Measurements from ENCODE around the gene NSD1. TPM values are rescaled to one million over a fixed set of nuclear protein-coding genes. Genes with fewer than 3 reads are reported as not detected.

Gene NSD1
- polyA plus RNA-seq, 1 donor from 2014 or later = 12.8 TPM

GRCh38 chr5:177122566-177122965, 11.0 kb upstream of the NSD1 start:
- no peaks in the 10 kb centered on the region for H3K36me3 ChIP-seq (ENCODE audit: insufficient read depth, low read length)
- H3K4me2 ChIP-seq (ENCODE audit: low read length) = no peak overlapping the region
- TF ChIP-seq EZH2 (IDR thresholded peaks at IDR 0.05; ENCODE audit: borderline replicate concordance, insufficient read depth, low read length, poor library complexity, severe bottlenecking) (no peak), EP300 (conservative IDR thresholded peaks at IDR 0.05; ENCODE audit: poor library complexity, severe bottlenecking) (no peak), TAF1 (IDR thresholded peaks at IDR 0.05; ENCODE audit: low read depth) (no peak), POLR2AphosphoS5 (IDR thresholded peaks at IDR 0.05) (no peak), RAD21 (conservative IDR thresholded peaks at IDR 0.05) (no peak), SMC3 (conservative IDR thresholded peaks at IDR 0.05; ENCODE audit: poor library complexity) (no peak), CTCF (IDR thresholded peaks at IDR 0.05; ENCODE audit: poor library complexity, severe bottlenecking) (no peak)
- no peaks in the 10 kb centered on the region for H3K9me2 ChIP-seq (ENCODE audit: insufficient read depth, low read length)
- H3K79me2 ChIP-seq (replicated peaks; ENCODE audit: insufficient read depth, low read length) = no peaks in the 10 kb centered on the region
- no peaks in the 10 kb centered on the region for H3F3A ChIP-seq (ENCODE audit: insufficient read depth, low read length, poor library complexity, severe bottlenecking)
- H3K9me3 ChIP-seq (ENCODE audit: low read length) = no peaks in the 10 kb centered on the region
- H4K20me1 ChIP-seq (ENCODE audit: insufficient read depth) = no peaks in the 10 kb centered on the region
- H3K27me3 ChIP-seq (ENCODE audit: insufficient read depth, low read depth, low read length) = no peaks in the 10 kb centered on the region
- no peak overlapping the region for H3K9ac ChIP-seq (ENCODE audit: low read length)
- no peak overlapping the region for H3K4me3 ChIP-seq (ENCODE audit: low read length)
- H2AFZ ChIP-seq (ENCODE audit: low read depth, low read length) = no peak overlapping the region
- no peak overlapping the region for H3K27ac ChIP-seq (ENCODE audit: low read length)

DNA sequence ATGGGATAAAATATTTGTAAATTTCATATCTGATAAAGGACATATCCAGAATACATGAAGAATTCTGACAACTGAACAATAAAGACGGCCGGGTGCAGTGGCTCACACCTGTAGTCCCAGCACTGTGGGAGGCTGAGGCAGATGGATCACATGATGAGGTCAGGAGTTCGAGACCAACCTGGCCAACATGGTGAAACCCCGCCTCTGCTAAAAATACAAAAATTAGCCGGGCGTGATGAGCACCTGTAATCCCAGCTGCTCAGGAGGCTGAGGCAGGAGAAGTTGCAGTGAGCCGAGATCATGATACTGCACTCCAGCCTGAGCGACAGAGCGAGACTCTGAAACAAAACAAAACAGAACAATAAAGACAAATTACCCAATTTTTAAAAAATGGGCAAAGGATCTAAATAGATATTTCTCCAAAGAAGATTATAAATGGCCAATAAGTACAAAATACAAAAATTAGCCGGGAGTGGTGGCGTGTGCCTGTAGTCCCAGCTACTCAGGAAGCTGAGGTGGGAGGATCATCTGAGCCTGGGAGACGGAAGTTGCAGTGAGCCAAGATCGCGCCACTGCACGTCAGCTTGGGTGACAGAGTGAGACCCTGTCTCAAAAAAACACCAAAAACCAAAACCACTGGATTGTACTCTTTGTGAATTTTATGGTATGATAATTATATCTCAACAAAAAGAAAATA, 9.6 kb upstream of the NSD1 start:
- Histone ChIP-seq H3K9me2 (ENCODE audit: insufficient read depth, low read length) (no peaks in the 10 kb centered on the region), H3K36me3 (ENCODE audit: insufficient read depth, low read length) (no peaks in the 10 kb centered on the region), H3K27me3 (ENCODE audit: insufficient read depth, low read depth, low read length) (no peaks in the 10 kb centered on the region)

More for the DNA sequence above, 9.6 kb upstream of the NSD1 start:
- H2AFZ ChIP-seq (ENCODE audit: low read depth, low read length) = no peak overlapping the region
- H3K9me3 ChIP-seq (ENCODE audit: low read length) = no peaks in the 10 kb centered on the region
- H3K27ac ChIP-seq (ENCODE audit: low read length) = no peak overlapping the region
- no peak overlapping the region for H3K4me3 ChIP-seq (ENCODE audit: low read length)
- H3K9ac ChIP-seq (ENCODE audit: low read length) = no peak overlapping the region
- H3F3A ChIP-seq (ENCODE audit: insufficient read depth, low read length, poor library complexity, severe bottlenecking) = no peaks in the 10 kb centered on the region
- H3K4me2 ChIP-seq (ENCODE audit: low read length) = no peak overlapping the region
- no peak for TF ChIP-seq POLR2AphosphoS5 (IDR thresholded peaks at IDR 0.05)
- TF ChIP-seq MXI1 (conservative IDR thresholded peaks at IDR 0.05; ENCODE audit: poor library complexity, severe bottlenecking) = no peak
- TF ChIP-seq, protein P1, sequence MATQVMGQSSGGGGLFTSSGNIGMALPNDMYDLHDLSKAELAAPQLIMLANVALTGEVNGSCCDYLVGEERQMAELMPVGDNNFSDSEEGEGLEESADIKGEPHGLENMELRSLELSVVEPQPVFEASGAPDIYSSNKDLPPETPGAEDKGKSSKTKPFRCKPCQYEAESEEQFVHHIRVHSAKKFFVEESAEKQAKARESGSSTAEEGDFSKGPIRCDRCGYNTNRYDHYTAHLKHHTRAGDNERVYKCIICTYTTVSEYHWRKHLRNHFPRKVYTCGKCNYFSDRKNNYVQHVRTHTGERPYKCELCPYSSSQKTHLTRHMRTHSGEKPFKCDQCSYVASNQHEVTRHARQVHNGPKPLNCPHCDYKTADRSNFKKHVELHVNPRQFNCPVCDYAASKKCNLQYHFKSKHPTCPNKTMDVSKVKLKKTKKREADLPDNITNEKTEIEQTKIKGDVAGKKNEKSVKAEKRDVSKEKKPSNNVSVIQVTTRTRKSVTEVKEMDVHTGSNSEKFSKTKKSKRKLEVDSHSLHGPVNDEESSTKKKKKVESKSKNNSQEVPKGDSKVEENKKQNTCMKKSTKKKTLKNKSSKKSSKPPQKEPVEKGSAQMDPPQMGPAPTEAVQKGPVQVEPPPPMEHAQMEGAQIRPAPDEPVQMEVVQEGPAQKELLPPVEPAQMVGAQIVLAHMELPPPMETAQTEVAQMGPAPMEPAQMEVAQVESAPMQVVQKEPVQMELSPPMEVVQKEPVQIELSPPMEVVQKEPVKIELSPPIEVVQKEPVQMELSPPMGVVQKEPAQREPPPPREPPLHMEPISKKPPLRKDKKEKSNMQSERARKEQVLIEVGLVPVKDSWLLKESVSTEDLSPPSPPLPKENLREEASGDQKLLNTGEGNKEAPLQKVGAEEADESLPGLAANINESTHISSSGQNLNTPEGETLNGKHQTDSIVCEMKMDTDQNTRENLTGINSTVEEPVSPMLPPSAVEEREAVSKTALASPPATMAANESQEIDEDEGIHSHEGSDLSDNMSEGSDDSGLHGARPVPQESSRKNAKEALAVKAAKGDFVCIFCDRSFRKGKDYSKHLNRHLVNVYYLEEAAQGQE (IDR thresholded peaks at IDR 0.05; ENCODE audit: borderline replicate concordance) = no peak
- no peak for TF ChIP-seq EP300 (conservative IDR thresholded peaks at IDR 0.05; ENCODE audit: poor library complexity, severe bottlenecking)
- no peak for TF ChIP-seq CTCF (IDR thresholded peaks at IDR 0.05; ENCODE audit: poor library complexity, severe bottlenecking)
- no peak for TF ChIP-seq RAD21 (conservative IDR thresholded peaks at IDR 0.05)
- no peak for TF ChIP-seq EZH2 (IDR thresholded peaks at IDR 0.05; ENCODE audit: borderline replicate concordance, insufficient read depth, low read length, poor library complexity, severe bottlenecking)
- TF ChIP-seq TAF1 (IDR thresholded peaks at IDR 0.05; ENCODE audit: low read depth) = no peak
- TF ChIP-seq SMC3 (conservative IDR thresholded peaks at IDR 0.05; ENCODE audit: poor library complexity) = no peak
- no peaks in the 10 kb centered on the region for H3K79me2 ChIP-seq (replicated peaks; ENCODE audit: insufficient read depth, low read length)
- H4K20me1 ChIP-seq (ENCODE audit: insufficient read depth) = no peaks in the 10 kb centered on the region

Measured in neural cell (in vitro differentiated cells).